Activated naive CD4-positive, alpha-beta T cell treated with anti-CD3 and anti-CD28 coated beads, Interleukin-2, amount 50 U/mL, for 16 hours (primary cell): ENCODE results near the gene RAC3.
"Not testable (repeated sequence)": the region's sequence is repeated elsewhere in the genome, so short reads cannot be mapped to it uniquely, and the experiment has no call there.

ENCODE experiments used
- DNase-seq: peaks from one replicate; pipeline ENCODE4 v3.0.0-alpha.2; 2020

RAC3 gene

GRCh38 chr17:82025401-82026107 is 5.9 kb upstream of the RAC3 start:
- no peak for DNase-seq

- DNase-seq = no peak
Observed at GRCh38 chr17:82028246-82028645, 3.2 kb upstream of the RAC3 start.

GRCh38 chr17:82028966-82029365 is 2.5 kb upstream of the RAC3 start:
- no peak for DNase-seq

- DNase-seq = no peak
Observed at GRCh38 chr17:82029391-82029790, 2.1 kb upstream of the RAC3 start.

- DNase-seq = no peak
Observed at GRCh38 chr17:82029990-82030469, 1.4 kb upstream of the RAC3 start.

GRCh38 chr17:82030470-82031302 is 792 bp upstream of the RAC3 start:
- peak; percentile 79 for DNase-seq

- DNase-seq = peak; percentile 49
Observed at GRCh38 chr17:82031885-82032627, 578 bp downstream of the RAC3 start.

GRCh38 chr17:82033359-82034085 is 2.0 kb downstream of the RAC3 start:
- DNase-seq = no peak

GRCh38 chr17:82034371-82035011 is 3.0 kb downstream of the RAC3 start:
- no peak for DNase-seq

- DNase-seq = no peak
Observed at GRCh38 chr17:82035488-82035887, 4.0 kb downstream of the RAC3 start.

GRCh38 chr17:82035956-82036633 is 4.6 kb downstream of the RAC3 start:
- DNase-seq = no peak

- no peak for DNase-seq
Observed at GRCh38 chr17:82036634-82037091, 5.2 kb downstream of the RAC3 start.

- peak; percentile 93 for DNase-seq
Observed at GRCh38 chr17:82037092-82037888, 5.8 kb downstream of the RAC3 start, which contains the start of gene DCXR. Gene DCXR, minus strand, starts transcription at chr17:82037697. Its CDS starts 15 bp downstream, at chr17:82037682.

GRCh38 chr17:82037889-82038195 is 6.4 kb downstream of the RAC3 start:
- no peak for DNase-seq

- not testable (repeated sequence) for DNase-seq
Observed at GRCh38 chr17:82038796-82039409, 7.4 kb downstream of the RAC3 start.

GRCh38 chr17:82039695-82040299 is 8.3 kb downstream of the RAC3 start:
- DNase-seq = no peak

GRCh38 chr17:82041144-82041814 is 9.8 kb downstream of the RAC3 start:
- no peak for DNase-seq

GRCh38 chr17:82042649-82043048 is 11.2 kb downstream of the RAC3 start:
- DNase-seq = no peak

GRCh38 chr17:82043507-82043906 is 12.0 kb downstream of the RAC3 start:
- no peak for DNase-seq
